ENCODE measurements around the gene LNPEP. TPM values are rescaled to one million over a fixed set of nuclear protein-coding genes. Genes with fewer than 3 reads are reported as not detected.

The LNPEP gene
- total and polyA plus RNA-seq, 2 of the 4 experiments (the other 2 are of a cell fraction): 3.6 to 27.4 TPM

DNA sequence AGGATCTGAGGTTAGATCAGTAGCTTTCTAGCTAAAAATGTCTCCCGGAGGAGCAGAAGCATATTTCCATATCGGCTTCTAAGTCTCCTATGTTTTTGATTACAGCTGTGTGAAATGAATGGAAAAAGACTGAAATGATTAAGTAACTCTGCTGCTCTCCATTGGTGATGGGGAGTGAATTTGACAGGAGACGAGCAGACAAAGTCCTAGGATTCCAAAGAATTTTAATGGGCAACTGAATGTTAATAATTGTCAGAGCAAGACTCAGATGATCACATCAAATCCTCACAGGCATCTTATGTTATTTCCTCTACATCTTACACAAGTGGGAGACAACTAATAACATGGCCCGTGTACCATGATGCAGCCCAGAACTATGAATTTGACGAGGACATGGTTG is 139.8 kb downstream of the LNPEP start:
- ATAC-seq (ENCODE audit: low read depth): no peak
- no peak for DNase-seq
- ChIA-PET CTCF (interaction anchor here (0.6 kb wide), 1 partner anchor 79 kb away, joined by 3 read pairs; no protein-coding TSS in a partner anchor), POLR2A (ENCODE audit: unreplicated experiment) (no interaction called here)
- H3K79me1 ChIP-seq (ENCODE audit: low read depth in 1 of 2, low read length in 2 of 2): no peaks in the 10 kb centered on the region
- no peak overlapping the region for H4K8ac ChIP-seq (ENCODE audit: low read depth in 2 of 2, low read length in 2 of 2)
- H3K4ac ChIP-seq (ENCODE audit: low read depth, low read length): no peak overlapping the region
- H3K18ac ChIP-seq (ENCODE audit: low read depth, low read length): no peak overlapping the region
- no peak overlapping the region for H2BK5ac ChIP-seq (ENCODE audit: low read depth, low read length, poor library complexity, severe bottlenecking)
- H2BK15ac ChIP-seq (ENCODE audit: low read depth, low read length): no peak overlapping the region
- H2AFZ ChIP-seq (replicated peaks; ENCODE audit: low read length, poor library complexity): no peak overlapping the region
- no peaks in the 10 kb centered on the region for H3K9me1 ChIP-seq (ENCODE audit: insufficient read depth, low read length)
- dilution Hi-C loops (cut with HindIII; ENCODE audit: low sequenced_read_pairs, unreplicated experiment): no loop called here
- H3K4me1 ChIP-seq (ENCODE audit: control insufficient read depth, insufficient read depth, low read length): no peaks in the 10 kb centered on the region
- no peak overlapping the region for H3K14ac ChIP-seq (replicated peaks; ENCODE audit: low read depth, low read length)
- no peak overlapping the region for H2BK120ac ChIP-seq (ENCODE audit: low read depth, low read length)
- no peak overlapping the region for H3K4me3 ChIP-seq (ENCODE audit: insufficient read depth, low read depth, low read length)
- in situ Hi-C loops (cut with MboI; ENCODE audit: low sequenced_read_pairs): no loop called here
- BruUV-seq (replicated peaks): no TSS peak
- 100% methylated on average over 1 of the region's 5 CpGs; no CpG with 5 or more reads in 1 of the 2 experiments for WGBS, 2 experiments (ENCODE audit: extremely low coverage in 2 of 2, insufficient read length in 1 of 2)
- H3K27me3 ChIP-seq (ENCODE audit: control insufficient read depth, insufficient read depth, low read length): no peaks in the 10 kb centered on the region
- intact Hi-C loops (cut with micrococcal nuclease): no loop called here
- H3K36me3 ChIP-seq (ENCODE audit: control insufficient read depth, insufficient read depth, low read length): no peaks in the 10 kb centered on the region
- TF ChIP-seq, protein P1, sequence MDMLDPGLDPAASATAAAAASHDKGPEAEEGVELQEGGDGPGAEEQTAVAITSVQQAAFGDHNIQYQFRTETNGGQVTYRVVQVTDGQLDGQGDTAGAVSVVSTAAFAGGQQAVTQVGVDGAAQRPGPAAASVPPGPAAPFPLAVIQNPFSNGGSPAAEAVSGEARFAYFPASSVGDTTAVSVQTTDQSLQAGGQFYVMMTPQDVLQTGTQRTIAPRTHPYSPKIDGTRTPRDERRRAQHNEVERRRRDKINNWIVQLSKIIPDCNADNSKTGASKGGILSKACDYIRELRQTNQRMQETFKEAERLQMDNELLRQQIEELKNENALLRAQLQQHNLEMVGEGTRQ (IDR thresholded peaks at IDR 0.05; ENCODE audit: low read depth, low read length): no peak
- TF ChIP-seq BHLHE40 (IDR thresholded peaks at IDR 0.05; ENCODE audit: low read depth, low read length) (no peak), CHD1 (IDR thresholded peaks at IDR 0.05; ENCODE audit: low read depth, low read length) (no peak), POLR2A (IDR thresholded peaks at IDR 0.05; ENCODE audit: low read depth, low read length) (no peak), MAZ (IDR thresholded peaks at IDR 0.05; ENCODE audit: borderline replicate concordance, low read depth, low read length) (no peak), FOS (IDR thresholded peaks at IDR 0.05; ENCODE audit: low read depth, low read length) (no peak), MXI1 (IDR thresholded peaks at IDR 0.05; ENCODE audit: borderline replicate concordance, low read depth, low read length) (no peak), CTCF (conservative IDR thresholded peaks at IDR 0.05; ENCODE audit: low read depth, low read length) (no peak), RCOR1 (IDR thresholded peaks at IDR 0.05; ENCODE audit: insufficient replicate concordance, low read length) (no peak), NFE2L2 (IDR thresholded peaks at IDR 0.05; ENCODE audit: low read depth, low read length) (no peak)
- H2BK20ac ChIP-seq (ENCODE audit: low read depth, low read length): no peak overlapping the region
- H4K91ac ChIP-seq (ENCODE audit: insufficient read depth, low read depth, low read length): no peak overlapping the region
- no peak overlapping the region for H3K4me2 ChIP-seq (ENCODE audit: low read depth, low read length)
- H2AK9ac ChIP-seq (replicated peaks; ENCODE audit: low read depth, low read length, poor library complexity): no peak overlapping the region
- H3K56ac ChIP-seq (ENCODE audit: extremely low read depth, insufficient read depth, low read length): no peak overlapping the region
- H3K9me3 ChIP-seq (ENCODE audit: control insufficient read depth, insufficient read depth, low read length): no peaks in the 10 kb centered on the region
- no peak overlapping the region for H3K23ac ChIP-seq (ENCODE audit: low read depth, low read length)
- H3K9ac ChIP-seq (ENCODE audit: low read depth, low read length): no peak overlapping the region
- no peak overlapping the region for H4K5ac ChIP-seq (ENCODE audit: low read depth, low read length)
- no peak overlapping the region for H2AK5ac ChIP-seq (ENCODE audit: low read depth, low read length)
- no peak overlapping the region for H3K27ac ChIP-seq (ENCODE audit: insufficient read depth, low read length)
- H4K20me1 ChIP-seq (ENCODE audit: insufficient read depth, low read length): no peaks in the 10 kb centered on the region
